ENCODE measurements around the gene URB1. TPM values are rescaled to one million over a fixed set of nuclear protein-coding genes. Genes with fewer than 3 reads are reported as not detected.
"Not testable (repeated sequence)": the region's sequence is repeated elsewhere in the genome, so short reads cannot be mapped to it uniquely, and the experiment has no call there.

Gene URB1
- total RNA-seq, 1 experiment from 2014 or later, result 9.8 TPM

GRCh38 chr21:32320726-32321125, 72.1 kb downstream of the URB1 start:
- DNase-seq (ENCODE audit: low spot score), result no peak

- no peak for DNase-seq (ENCODE audit: low spot score)
Observed at GRCh38 chr21:32320059-32320458, 72.8 kb downstream of the URB1 start.

DNA sequence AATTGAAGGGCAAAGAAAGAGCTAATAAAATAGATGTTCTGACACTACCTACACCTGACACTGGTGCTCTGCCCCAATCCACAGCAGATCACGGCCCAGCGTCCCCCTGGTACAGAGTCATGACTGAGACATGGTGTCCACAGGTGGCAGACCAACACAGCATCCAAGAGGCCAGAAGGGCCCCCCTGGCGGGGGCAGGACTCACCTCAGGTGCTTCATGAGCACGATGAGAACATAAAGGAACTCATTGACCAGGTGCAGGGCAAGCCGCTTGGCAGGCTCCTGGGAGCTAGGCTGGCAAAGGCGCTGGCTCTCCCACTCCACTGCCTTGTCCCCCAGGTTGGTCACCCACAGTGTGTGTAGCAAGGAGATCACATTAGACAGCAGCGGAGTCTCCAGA, 73.8 kb downstream of the URB1 start:
- DNase-seq (ENCODE audit: low spot score), result no peak

GRCh38 chr21:32317726-32318125, 75.1 kb downstream of the URB1 start:
- no peak for DNase-seq (ENCODE audit: low spot score)

DNA sequence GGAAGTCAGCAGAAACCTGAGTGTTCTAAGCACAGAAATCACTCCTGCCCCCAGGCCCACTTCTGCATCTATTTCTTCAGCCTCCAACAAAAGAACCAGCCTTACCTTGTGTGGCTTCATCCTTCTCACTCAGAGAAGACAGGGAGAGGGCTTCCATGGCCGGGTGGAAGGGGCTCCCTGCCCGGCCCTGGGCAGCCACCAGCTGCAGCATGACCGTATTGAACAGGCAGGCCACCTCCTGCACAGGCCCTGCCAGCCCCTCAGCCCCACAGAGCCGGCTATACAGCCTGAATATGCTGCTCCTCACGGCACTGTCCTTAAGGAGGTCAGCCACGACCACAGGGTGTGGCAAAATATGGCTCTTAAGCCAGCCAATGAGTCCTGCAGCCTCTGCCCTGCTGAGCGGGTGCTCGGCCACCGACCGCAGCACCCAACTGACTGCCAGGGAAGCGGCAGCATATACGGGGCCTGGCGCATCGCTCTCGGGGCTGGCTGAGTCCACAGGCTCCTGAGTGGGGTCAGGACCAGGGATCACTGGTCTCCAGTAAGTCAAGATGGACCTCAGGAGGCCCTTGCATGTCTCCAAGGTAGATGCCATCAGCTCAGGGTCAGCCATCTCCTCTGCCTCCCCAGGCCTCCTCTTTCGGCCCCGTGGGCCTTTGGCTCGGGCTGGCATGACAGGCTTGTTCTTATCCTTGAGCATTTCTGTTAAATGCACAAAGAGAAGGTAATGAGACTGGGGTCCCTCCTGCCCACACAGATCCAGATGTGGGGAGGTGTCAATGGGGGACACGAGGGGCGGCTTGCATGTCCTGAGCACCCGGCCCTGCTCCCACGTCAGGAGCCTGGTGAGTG, 76.2 kb downstream of the URB1 start:
- DNase-seq (ENCODE audit: low spot score), result no peak

DNA sequence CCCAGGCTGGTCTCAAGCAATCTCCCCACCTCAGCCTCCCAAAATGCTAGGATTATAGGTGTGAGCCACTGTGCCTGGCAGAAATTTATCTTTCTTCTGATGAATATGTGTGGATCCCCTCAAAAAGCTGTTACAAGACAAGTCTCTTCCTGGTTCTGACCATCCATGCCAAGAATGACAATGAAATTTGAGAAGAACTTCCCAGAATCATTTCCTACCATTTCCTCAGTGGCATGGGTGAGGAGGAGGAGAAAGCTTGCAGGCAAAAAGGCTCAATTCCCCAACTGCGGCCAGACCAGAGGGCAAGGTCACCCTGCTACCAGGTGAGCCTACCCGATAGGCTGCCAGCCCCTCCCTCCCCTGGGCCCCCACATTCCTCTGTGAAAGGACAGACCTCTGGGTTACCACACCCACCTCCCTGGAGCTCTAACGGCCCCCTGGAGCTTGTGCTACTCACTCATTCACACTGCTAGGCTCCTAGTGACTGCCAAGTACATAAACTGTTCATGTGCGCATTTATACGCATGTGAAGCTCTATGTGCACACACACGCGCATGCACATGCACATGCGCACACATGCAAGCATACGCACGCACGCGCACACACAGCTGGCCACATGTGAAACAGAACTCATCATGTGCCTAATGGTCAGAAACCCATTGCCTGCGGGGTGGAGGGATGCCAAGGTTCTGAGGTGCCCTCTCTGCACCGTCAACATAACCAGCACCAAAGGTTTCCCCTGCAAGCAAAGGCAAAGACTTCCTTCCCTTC, 77.1 kb downstream of the URB1 start:
- DNase-seq (ENCODE audit: low spot score), result no peak

DNA sequence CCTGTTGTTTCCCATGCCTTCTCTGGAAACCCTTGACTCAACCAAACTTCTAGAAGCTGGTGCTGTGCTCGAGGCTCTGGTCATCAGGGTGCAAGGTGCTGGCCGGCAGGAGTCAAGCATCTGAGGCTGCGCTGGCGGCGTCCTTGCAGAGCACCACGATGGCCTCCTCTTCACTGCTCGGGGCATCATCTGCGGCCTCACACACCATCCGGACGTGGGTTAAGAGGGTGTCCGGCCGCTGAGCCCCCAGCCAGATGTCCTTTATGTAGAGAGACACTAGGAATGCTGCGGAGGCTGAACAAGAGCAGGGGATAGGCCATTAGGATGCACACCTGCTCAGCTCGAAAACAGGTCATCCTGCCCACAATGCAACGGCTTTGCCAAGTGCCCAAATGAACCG, 78.0 kb downstream of the URB1 start:
- no peak for DNase-seq (ENCODE audit: low spot score)

DNA sequence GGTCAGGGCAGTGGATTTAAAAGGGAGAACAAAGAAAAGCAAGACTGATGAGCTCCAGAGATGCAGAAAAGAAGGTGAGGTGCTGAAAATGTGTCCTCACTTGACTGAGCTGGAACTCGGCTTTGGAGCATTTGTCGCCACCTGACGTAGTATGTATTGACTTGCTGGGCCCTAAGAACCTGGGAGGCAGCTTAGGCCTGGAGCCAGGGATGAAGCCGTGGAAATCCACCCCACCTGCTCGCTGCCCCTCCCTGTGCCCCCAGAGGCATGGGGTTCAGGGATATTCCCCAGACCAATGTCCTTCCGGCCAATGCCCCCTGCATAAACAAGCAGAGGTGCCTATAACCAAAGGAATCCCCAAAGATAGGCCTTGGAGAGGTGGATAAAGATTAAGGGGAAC, 79.8 kb downstream of the URB1 start:
- DNase-seq (ENCODE audit: low spot score), result no peak

GRCh38 chr21:32312326-32312725, 80.5 kb downstream of the URB1 start:
- no peak for DNase-seq (ENCODE audit: low spot score)

GRCh38 chr21:32311621-32312020, 81.2 kb downstream of the URB1 start:
- no peak for DNase-seq (ENCODE audit: low spot score)

DNA sequence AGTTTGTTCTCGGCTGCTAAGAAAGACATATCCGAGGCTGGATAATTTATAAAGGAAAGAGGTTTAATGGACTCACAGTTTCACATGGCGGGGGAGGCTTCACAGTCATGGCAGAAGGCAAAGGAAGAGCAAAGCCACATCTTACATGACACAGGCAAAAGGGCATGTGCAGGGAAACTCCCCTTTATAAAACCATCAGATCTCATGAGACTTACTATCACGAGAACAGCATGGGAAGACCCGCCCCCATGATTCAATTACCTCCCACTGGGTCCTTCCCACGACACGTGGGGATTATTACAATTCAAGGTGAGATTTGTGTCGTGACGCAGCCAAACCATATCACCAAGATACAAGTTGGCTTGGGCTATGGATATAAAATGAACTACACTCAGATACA, 81.8 kb downstream of the URB1 start:
- not testable (repeated sequence) for DNase-seq (ENCODE audit: low spot score)

- no peak for DNase-seq (ENCODE audit: low spot score)
Observed at GRCh38 chr21:32309906-32310460, 82.8 kb downstream of the URB1 start.

GRCh38 chr21:32308696-32309095, 84.1 kb downstream of the URB1 start:
- no peak for DNase-seq (ENCODE audit: low spot score)

DNA sequence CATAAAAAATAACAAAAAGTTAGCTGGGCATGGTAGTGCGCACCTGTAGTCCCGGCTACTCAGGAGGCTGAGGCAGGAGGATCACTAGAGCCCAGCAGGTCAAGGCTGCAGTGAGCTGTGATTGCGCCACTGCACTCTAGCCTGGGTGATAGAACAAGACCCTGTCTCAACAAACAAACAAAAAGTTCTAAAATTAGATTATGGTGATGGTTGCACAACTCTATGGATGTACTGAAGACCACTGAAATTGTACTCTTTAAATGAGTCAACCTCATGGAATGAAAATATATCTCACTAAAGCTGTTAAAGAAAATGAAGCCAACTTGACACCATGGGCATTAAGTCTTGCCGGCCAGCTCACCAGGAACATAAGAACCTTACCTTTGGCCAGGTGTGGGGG, 85.1 kb downstream of the URB1 start:
- DNase-seq (ENCODE audit: low spot score), result no peak

DNA sequence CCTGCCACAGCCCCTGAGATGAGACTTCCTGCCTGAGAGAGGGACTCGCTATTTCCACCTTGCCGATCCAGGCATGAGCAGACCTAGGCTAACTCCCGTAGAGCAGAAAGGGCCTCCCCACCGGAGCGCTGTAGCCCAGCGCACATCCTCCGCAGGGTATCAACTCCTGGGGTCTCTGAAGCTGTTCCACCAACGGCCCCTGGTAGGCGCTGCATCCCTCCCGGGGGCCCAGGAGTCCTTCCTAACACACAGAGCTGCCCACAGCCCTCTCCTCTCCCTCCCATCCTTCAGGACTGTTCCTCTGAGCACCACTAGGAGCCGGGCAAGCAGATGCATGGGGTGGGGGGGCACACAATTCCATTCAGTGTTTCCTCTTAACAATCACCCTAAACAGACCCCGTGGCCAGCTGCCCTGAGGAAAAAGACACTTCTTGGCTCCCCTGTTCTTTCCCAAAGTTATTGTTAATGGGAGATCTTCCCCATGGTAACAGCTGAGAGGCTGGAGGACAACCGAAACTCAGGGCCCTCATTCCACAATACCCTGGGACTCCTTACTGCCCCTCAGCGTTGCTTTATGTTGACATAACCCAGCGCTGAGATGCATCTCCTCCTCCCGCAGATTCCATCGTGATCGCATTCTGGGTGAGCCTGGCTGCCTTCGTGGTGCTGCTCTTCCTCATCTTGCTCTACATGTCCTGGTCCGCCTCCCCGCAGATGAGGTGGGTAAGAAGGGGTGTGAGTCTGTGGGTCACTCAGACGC, 86.6 kb downstream of the URB1 start:
- DNase-seq (ENCODE audit: low spot score), result no peak

- DNase-seq (ENCODE audit: low spot score), result no peak
Observed at GRCh38 chr21:32304998-32305397, 87.8 kb downstream of the URB1 start.

GRCh38 chr21:32303385-32303784, 89.4 kb downstream of the URB1 start:
- DNase-seq (ENCODE audit: low spot score), result no peak

DNA sequence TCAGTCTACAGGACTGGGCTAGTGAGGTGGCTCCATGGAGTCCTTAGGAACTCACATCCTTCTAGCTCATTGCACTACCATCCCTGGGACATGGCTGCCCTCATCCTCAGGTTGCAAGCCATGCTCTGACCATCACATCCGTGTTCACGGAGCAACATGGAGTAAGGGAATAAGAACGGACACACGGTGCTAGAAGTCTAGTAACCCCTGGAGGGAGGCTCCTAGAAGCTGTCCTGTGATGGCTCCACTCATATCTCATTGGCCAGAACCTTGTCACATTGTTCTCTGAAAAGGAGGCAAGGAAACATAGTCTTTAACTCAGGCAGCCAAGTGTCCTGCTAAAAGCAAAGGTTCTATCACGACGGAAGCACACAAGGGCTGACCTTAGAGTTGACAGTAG, 90.3 kb downstream of the URB1 start:
- no peak for DNase-seq (ENCODE audit: low spot score)

DNA sequence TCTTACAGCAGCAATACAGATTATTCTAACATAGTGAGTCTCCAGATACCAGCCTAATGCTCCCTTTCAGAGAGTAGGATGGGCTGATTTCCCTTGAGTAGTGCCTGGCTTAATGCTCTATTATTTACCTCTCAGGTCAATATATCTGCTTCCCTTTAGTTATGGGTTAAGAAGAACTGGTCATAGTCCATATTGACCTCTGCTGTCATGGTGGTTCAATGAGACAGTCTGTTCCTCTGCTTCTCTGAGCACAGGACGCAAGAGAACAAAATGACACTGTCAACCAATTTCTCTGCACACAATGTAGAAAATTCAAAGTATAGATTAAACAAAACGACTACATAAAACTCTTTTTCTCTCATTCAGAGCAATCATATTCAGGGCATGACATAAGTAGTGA, 91.2 kb downstream of the URB1 start:
- no peak for DNase-seq (ENCODE audit: low spot score)

- no peak for DNase-seq (ENCODE audit: low spot score)
Observed at GRCh38 chr21:32300117-32300681, 92.6 kb downstream of the URB1 start.

DNA sequence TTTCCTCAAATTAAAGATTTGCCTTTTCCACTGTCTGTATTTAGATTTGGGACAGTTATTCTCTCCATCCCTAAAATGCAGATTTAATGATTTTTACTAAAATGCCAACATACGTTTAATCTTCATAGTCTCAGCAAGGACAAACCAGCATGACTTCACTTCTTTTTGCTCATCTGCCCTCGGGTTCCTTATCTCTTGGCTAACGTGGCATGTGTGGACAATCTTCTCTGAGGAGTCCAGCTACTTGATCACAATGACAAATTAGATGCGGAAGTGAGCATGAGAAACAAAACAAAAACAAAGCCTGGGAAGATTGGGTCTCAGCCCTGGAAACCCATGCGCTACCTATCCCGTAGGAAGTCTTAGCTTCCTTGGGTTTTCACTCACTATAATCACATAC, 93.1 kb downstream of the URB1 start:
- DNase-seq (ENCODE audit: low spot score), result no peak

DNA sequence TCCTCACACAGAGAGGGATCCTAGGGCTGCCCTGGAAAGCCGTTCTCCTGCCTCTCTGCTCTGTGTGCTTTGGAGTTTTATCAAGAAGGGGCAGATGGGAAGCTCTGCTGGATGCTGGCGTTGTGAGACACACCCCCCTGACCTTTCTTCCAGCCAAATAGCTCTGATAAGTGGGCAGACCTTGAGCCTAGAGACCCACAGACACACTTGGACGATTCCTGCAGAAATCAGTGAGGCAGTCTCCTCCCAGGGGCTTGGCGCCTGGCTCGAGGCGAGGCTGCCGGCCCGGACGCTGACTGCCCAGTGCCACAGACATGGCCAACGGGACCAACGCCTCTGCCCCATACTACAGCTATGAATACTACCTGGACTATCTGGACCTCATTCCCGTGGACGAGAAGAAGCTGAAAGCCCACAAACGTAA, 94.1 kb downstream of the URB1 start, which contains the start of gene MRAP:
Gene MRAP (plus strand): TSS at position 198 of the 424 bp plus-strand sequence. CDS start 117 bp downstream, at position 315.
- DNase-seq (ENCODE audit: low spot score), result no peak

All from H4 (cell line).